Keratinocyte (primary cell): ENCODE results near the gene TSC1. TPM values are rescaled to one million over a fixed set of nuclear protein-coding genes. Genes with fewer than 3 reads are reported as not detected.

Experiments
- DNase-seq: peaks from one replicate; pipeline ENCODE4 v3.0.0-alpha.2; 2011; ENCODE audit warnings: low read depth, missing footprints, low spot score
- FAIRE-seq: peaks from 2 replicates; lab custom pipeline; 2011; peaks lifted over from hg19 to GRCh38; lab: Jason Lieb, UNC
- H2AFZ ChIP-seq: 2 replicates; pipeline ENCODE4 v1.6.0; 2012; ENCODE audit warnings: low read length, control low read depth, inconsistent platforms; ENCODE audit not compliant: control insufficient read depth
- H3K27ac ChIP-seq: 2 replicates; pipeline ENCODE4 v1.5.1; 2011; ENCODE audit warnings: low read length; ENCODE audit not compliant: control insufficient read depth, insufficient read depth
- H3K27me3 ChIP-seq: 3 replicates; pipeline ENCODE4 v1.6.0; 2011; ENCODE audit warnings: low read length; ENCODE audit not compliant: control insufficient read depth, insufficient read depth; ENCODE audit errors: extremely low read depth
- H3K36me3 ChIP-seq, 2 experiments: 2 replicates in 1 of 2; 3 replicates in 1 of 2; pipeline ENCODE4 v1.5.1; 2011; ENCODE audit warnings: low read length in 2 of 2, mild to moderate bottlenecking in 1 of 2; ENCODE audit not compliant: control insufficient read depth in 2 of 2, insufficient read depth in 2 of 2; ENCODE audit errors: extremely low read depth in 1 of 2
- H3K4me1 ChIP-seq: 3 replicates; pipeline ENCODE4 v1.5.1; 2011; ENCODE audit warnings: low read length; ENCODE audit not compliant: control insufficient read depth, insufficient read depth; ENCODE audit errors: extremely low read depth
- H3K4me2 ChIP-seq: 3 replicates; pipeline ENCODE4 v1.6.0; 2011; ENCODE audit warnings: low read depth, low read length; ENCODE audit not compliant: control insufficient read depth, insufficient read depth; ENCODE audit errors: extremely low read depth
- H3K4me3 ChIP-seq, 3 experiments: fragments of 200-600 bp in 1 of 3; sonication (generic) in 1 of 3; 2 replicates in 2 of 3; 3 replicates in 1 of 3; pipeline ENCODE4 v1.5.1; 2011 to 2016; ENCODE audit warnings: low read length in 3 of 3, mild to moderate bottlenecking in 3 of 3, control low read depth in 2 of 3, inconsistent platforms in 1 of 3, low read depth in 1 of 3, mixed read lengths in 1 of 3, mixed run types in 1 of 3, moderate library complexity in 1 of 3; ENCODE audit not compliant: control insufficient read depth in 2 of 3, insufficient read depth in 2 of 3; ENCODE audit errors: extremely low read depth in 1 of 3
- H3K79me2 ChIP-seq: 2 replicates; pipeline ENCODE4 v1.6.0; 2012; ENCODE audit warnings: low read length; ENCODE audit not compliant: control insufficient read depth, insufficient read depth
- H3K9ac ChIP-seq: 3 replicates; pipeline ENCODE4 v1.6.0; 2011; ENCODE audit warnings: low read length; ENCODE audit not compliant: control insufficient read depth, insufficient read depth; ENCODE audit errors: extremely low read depth
- H3K9me1 ChIP-seq: 3 replicates; pipeline ENCODE4 v1.6.0; 2011; ENCODE audit warnings: low read length; ENCODE audit not compliant: control insufficient read depth, insufficient read depth; ENCODE audit errors: extremely low read depth
- H3K9me3 ChIP-seq: 2 replicates; pipeline ENCODE4 v1.5.1; 2012; ENCODE audit warnings: low read depth, low read length; ENCODE audit not compliant: control insufficient read depth
- H4K20me1 ChIP-seq: 3 replicates; pipeline ENCODE4 v1.6.0; 2011; ENCODE audit warnings: low read length; ENCODE audit not compliant: control insufficient read depth, insufficient read depth; ENCODE audit errors: extremely low read depth
- CTCF ChIP-seq, 3 experiments: IDR thresholded peaks in 1 of 3; conservative IDR thresholded peaks in 1 of 3; optimal IDR thresholded peaks in 1 of 3; 2 replicates in 2 of 3; 3 replicates in 1 of 3; pipeline versions ENCODE3 to v1.5.1; 2011; ENCODE audit warnings: low read length in 3 of 3, mild to moderate bottlenecking in 3 of 3, moderate library complexity in 2 of 3, control low read depth in 1 of 3, inconsistent platforms in 1 of 3; ENCODE audit not compliant: insufficient read depth in 2 of 3; ENCODE audit errors: extremely low read depth in 1 of 3
- EZH2 ChIP-seq: IDR thresholded peaks from one replicate; pipeline ENCODE4 v1.6.1; 2012; ENCODE audit warnings: inconsistent platforms, mild to moderate bottlenecking, low read length, moderate library complexity
- dilution Hi-C: fragments of 300-500 bp; cut with MboI; formaldehyde crosslinking; loops from one replicate; pipeline ENCODE4 v1.7.0; 2020; ENCODE audit warnings: low sequenced_read_pairs; ENCODE audit not compliant: extremely low pct_ligation_motif_present
- polyA plus RNA-seq, 5 experiments: library from polyadenylated mRNA; depleted of rRNA in 3 of 5; stranded (reverse) in 3 of 5; stranded (forward) in 1 of 5; unstranded in 1 of 5; fragments of >200 nt; gene quantifications; 1 replicate in 1 of 5; 2 replicates in 3 of 5; 3 replicates in 1 of 5; pipeline versions ENCODE4 v1.2.1 to v1.2.3, GENCODE V29; 2011 to 2012; ENCODE audit warnings: missing spikeins in 2 of 5, low read depth in 1 of 5, low replicate concordance in 1 of 5

TSC1 gene
- polyA plus RNA-seq, 1 donor (not counting 4 experiments of a cell fraction or from before 2014, with no cell fraction given) = 26.1 TPM

GRCh38 chr9:132879457-132880323 lies 64.7 kb downstream of the TSC1 start:
- Histone ChIP-seq H3K9ac (no peak overlapping the region), H4K20me1 (no peaks in the 10 kb centered on the region), H3K79me2 (no peaks in the 10 kb centered on the region), H3K9me3 (no peaks in the 10 kb centered on the region), H3K27me3 (no peaks in the 10 kb centered on the region), H3K9me1 (no peaks in the 10 kb centered on the region), H3K27ac (peak overlapping the region; percentile 55), H2AFZ (peak overlapping the region; percentile 51), H3K4me1 (peaks cover 9% of the 10 kb centered on the region), H3K4me3 (peak overlapping the region in 1 of 3 experiments; percentile 25), H3K36me3 (peaks cover 0 to 1% of the 10 kb centered on the region in 2 experiments), H3K4me2 (peak overlapping the region; percentile 74)
- FAIRE-seq (no peak), DNase-seq (no peak)
- TF ChIP-seq CTCF (optimal IDR thresholded peaks at IDR 0.05 in 1 of 3, IDR thresholded peaks at IDR 0.05 in 1 of 3, conservative IDR thresholded peaks at IDR 0.05 in 1 of 3; ENCODE audit: extremely low read depth in 1 of 3, insufficient read depth in 2 of 3, low read length in 3 of 3) (no peak), EZH2 (no peak)
- dilution Hi-C loops = no loop called here

GRCh38 chr9:132878695-132879456 lies 65.5 kb downstream of the TSC1 start, which contains the start of gene SPACA9:
Gene SPACA9, plus strand, starts transcription at chr9:132878898. Its CDS starts 5,050 bp downstream, at chr9:132883948.
- H3K27me3 ChIP-seq = no peaks in the 10 kb centered on the region
- dilution Hi-C loops = no loop called here
- DNase-seq (no peak), FAIRE-seq (no peak)
- no peaks in the 10 kb centered on the region for H4K20me1 ChIP-seq
- H3K4me3 ChIP-seq = peak within 1 kb of the TSS; percentile 87 to 94 (median 93)
- H3K36me3 ChIP-seq = no peaks in the 10 kb centered on the region
- H3K27ac ChIP-seq = peak within 1 kb of the TSS; percentile 81
- no peaks in the 10 kb centered on the region for H3K9me1 ChIP-seq
- H3K9ac ChIP-seq = peak within 1 kb of the TSS; percentile 94
- H3K4me1 ChIP-seq = peaks cover 9% of the 10 kb centered on the region
- H3K4me2 ChIP-seq = peak within 1 kb of the TSS; percentile 74
- no peak for TF ChIP-seq CTCF (optimal IDR thresholded peaks at IDR 0.05 in 1 of 3, IDR thresholded peaks at IDR 0.05 in 1 of 3, conservative IDR thresholded peaks at IDR 0.05 in 1 of 3; ENCODE audit: extremely low read depth in 1 of 3, insufficient read depth in 2 of 3, low read length in 3 of 3)
- no peak for TF ChIP-seq EZH2
- H3K79me2 ChIP-seq = no peaks in the 10 kb centered on the region
- no peaks in the 10 kb centered on the region for H3K9me3 ChIP-seq
- peak within 1 kb of the TSS; percentile 95 for H2AFZ ChIP-seq
